Thoracic aorta (tissue), 2 donors: Measurements from ENCODE around the gene RALGAPA2. TPM values are rescaled to one million over a fixed set of nuclear protein-coding genes. Genes with fewer than 3 reads are reported as not detected.

Experiments
- ATAC-seq: fragments of 150-250 bp; one replicate; pipeline ENCODE4 v1.8.0; 2017; ENCODE audit warnings: low read depth; ENCODE audit not compliant: insufficient number of reproducible peaks, low FRiP score
- DNase-seq: peaks from one replicate; pipeline ENCODE4 v3.0.0-alpha.2; 2020; ENCODE audit warnings: low spot score
- H3K27ac ChIP-seq, 2 donors: fragments of 200-600 bp; sonication (generic); 1 replicate in 1 of 2; 2 replicates in 1 of 2; pipeline ENCODE4 v1.5.1; 2016; ENCODE audit warnings: mild to moderate bottlenecking in 2 of 2, moderate library complexity in 2 of 2
- H3K27me3 ChIP-seq: fragments of 200-600 bp; sonication (generic); replicated peaks from 2 replicates; pipeline ENCODE4 v1.6.0; 2016; ENCODE audit warnings: mild to moderate bottlenecking; ENCODE audit not compliant: insufficient read depth
- H3K36me3 ChIP-seq: fragments of 200-600 bp; sonication (generic); one replicate; pipeline ENCODE4 v1.5.1; 2016
- H3K4me1 ChIP-seq, 2 donors: fragments of 200-600 bp; sonication (generic); 1 replicate in 1 of 2; 2 replicates in 1 of 2; pipeline versions ENCODE4 v1.5.1 to v1.6.0; 2016; ENCODE audit warnings: low read depth in 2 of 2, mild to moderate bottlenecking in 1 of 2; ENCODE audit not compliant: control insufficient read depth in 1 of 2
- H3K4me3 ChIP-seq: fragments of 200-600 bp; sonication (generic); 2 replicates; pipeline ENCODE4 v1.5.1; 2016; ENCODE audit warnings: mild to moderate bottlenecking
- H3K9me3 ChIP-seq: fragments of 200-600 bp; sonication (generic); 2 replicates; pipeline ENCODE4 v1.5.1; 2016
- CTCF ChIP-seq: fragments of 200-600 bp; sonication (generic); IDR thresholded peaks from one replicate; pipeline ENCODE4 v1.5.1; 2019; ENCODE audit warnings: antibody characterized with exemption
- total RNA-seq, 2 donors: library from RNA; depleted of rRNA; stranded (reverse); fragments of >200 nt; gene quantifications; one replicate each; pipeline versions ENCODE4 v1.1.0 to v1.2.3, GENCODE V29; 2016

The RALGAPA2 gene
- total RNA-seq, 2 donors from 2014 or later, result 20.3 to 48.3 TPM

- Histone ChIP-seq H3K27ac (no peak overlapping the region), H3K4me3 (no peak overlapping the region), H3K27me3 (no peaks in the 10 kb centered on the region), H3K4me1 (peaks cover 0 to 5% of the 10 kb centered on the region in 2 donors), H3K36me3 (no peaks in the 10 kb centered on the region), H3K9me3 (no peaks in the 10 kb centered on the region)
- no peak for TF ChIP-seq CTCF
- ATAC-seq, result no peak
- DNase-seq, result no peak
Measured at GRCh38 chr20:20663841-20664240, 48.6 kb downstream of the RALGAPA2 start.

GRCh38 chr20:20658871-20659431 lies 53.5 kb downstream of the RALGAPA2 start:
- Histone ChIP-seq H3K9me3 (no peaks in the 10 kb centered on the region), H3K4me3 (no peak overlapping the region), H3K27ac (no peak overlapping the region), H3K4me1 (peaks cover 0 to 6% of the 10 kb centered on the region in 2 donors), H3K27me3 (no peaks in the 10 kb centered on the region), H3K36me3 (no peaks in the 10 kb centered on the region)
- no peak for DNase-seq
- TF ChIP-seq CTCF, result no peak
- ATAC-seq, result no peak

GRCh38 chr20:20658123-20658522 lies 54.3 kb downstream of the RALGAPA2 start:
- DNase-seq (no peak), ATAC-seq (no peak)
- H3K36me3 ChIP-seq, result no peaks in the 10 kb centered on the region
- no peaks in the 10 kb centered on the region for H3K9me3 ChIP-seq
- no peak overlapping the region for H3K4me3 ChIP-seq
- H3K27ac ChIP-seq, result no peak overlapping the region
- peaks cover 0 to 6% of the 10 kb centered on the region in 2 donors for H3K4me1 ChIP-seq
- H3K27me3 ChIP-seq, result no peaks in the 10 kb centered on the region
- TF ChIP-seq CTCF, result no peak

GRCh38 chr20:20657092-20657491 lies 55.4 kb downstream of the RALGAPA2 start:
- ATAC-seq (no peak), DNase-seq (no peak)
- no peaks in the 10 kb centered on the region for H3K9me3 ChIP-seq
- no peaks in the 10 kb centered on the region for H3K36me3 ChIP-seq
- H3K27me3 ChIP-seq, result no peaks in the 10 kb centered on the region
- TF ChIP-seq CTCF, result no peak
- no peak overlapping the region for H3K4me3 ChIP-seq
- H3K27ac ChIP-seq, result no peak overlapping the region
- H3K4me1 ChIP-seq, result peaks cover 0 to 6% of the 10 kb centered on the region in 2 donors

- H3K9me3 ChIP-seq, result no peaks in the 10 kb centered on the region
- DNase-seq (no peak), ATAC-seq (no peak)
- no peaks in the 10 kb centered on the region for H3K36me3 ChIP-seq
- H3K4me1 ChIP-seq, result peaks cover 0 to 6% of the 10 kb centered on the region in 2 donors
- H3K27me3 ChIP-seq, result no peaks in the 10 kb centered on the region
- no peak overlapping the region for H3K4me3 ChIP-seq
- no peak overlapping the region for H3K27ac ChIP-seq
- no peak for TF ChIP-seq CTCF
Measured at GRCh38 chr20:20655883-20656282, 56.6 kb downstream of the RALGAPA2 start.
